ENCODE results near the gene RAD23B. TPM values are rescaled to one million over a fixed set of nuclear protein-coding genes. Genes with fewer than 3 reads are reported as not detected.

Gene RAD23B
- total RNA-seq, 1 donor from 2014 or later = 207 TPM

- Histone ChIP-seq H3K27me3 (ENCODE audit: control insufficient read depth, insufficient read depth, low read length) (no peaks in the 10 kb centered on the region), H3K4me3 (ENCODE audit: low read depth, low read length) (no peak overlapping the region), H3K36me3 (ENCODE audit: control insufficient read depth, insufficient read depth, low read length) (no peaks in the 10 kb centered on the region)
- no peak for FAIRE-seq
- TF ChIP-seq CTCF (IDR thresholded peaks at IDR 0.05; ENCODE audit: insufficient read depth, low read length, severe bottlenecking) = no peak
- DNase-seq (ENCODE audit: low read depth) = peak; percentile 54
Observed at GRCh38 chr9:107242073-107243030, 40.7 kb upstream of the RAD23B start.

DNA sequence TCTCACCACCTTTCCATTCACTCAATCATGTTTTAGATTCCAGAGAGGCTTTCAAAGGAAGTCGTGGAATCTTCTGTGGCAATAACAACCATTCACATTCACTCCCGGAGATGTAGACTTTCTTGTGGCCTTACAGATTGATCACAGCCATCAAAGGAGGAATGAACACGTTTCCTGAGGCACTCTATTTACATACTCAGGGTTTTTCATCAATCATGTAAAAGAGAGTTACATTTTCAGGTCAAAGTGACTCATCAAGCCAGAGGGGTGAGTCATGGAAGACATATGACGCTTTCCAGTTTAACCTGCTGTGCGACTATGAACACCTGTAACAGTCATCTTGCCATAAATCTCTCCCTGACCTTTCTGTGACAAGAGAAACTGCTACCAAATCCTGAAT lies 39.3 kb upstream of the RAD23B start:
- TF ChIP-seq CTCF (IDR thresholded peaks at IDR 0.05; ENCODE audit: insufficient read depth, low read length, severe bottlenecking) = no peak
- Histone ChIP-seq H3K4me3 (ENCODE audit: low read depth, low read length) (no peak overlapping the region), H3K36me3 (ENCODE audit: control insufficient read depth, insufficient read depth, low read length) (no peaks in the 10 kb centered on the region), H3K27me3 (ENCODE audit: control insufficient read depth, insufficient read depth, low read length) (no peaks in the 10 kb centered on the region)
- FAIRE-seq (no peak), DNase-seq (ENCODE audit: low read depth) (peak; percentile 99)

- FAIRE-seq (no peak), DNase-seq (ENCODE audit: low read depth) (no peak)
- Histone ChIP-seq H3K4me3 (ENCODE audit: low read depth, low read length) (no peak overlapping the region), H3K36me3 (ENCODE audit: control insufficient read depth, insufficient read depth, low read length) (no peaks in the 10 kb centered on the region), H3K27me3 (ENCODE audit: control insufficient read depth, insufficient read depth, low read length) (no peaks in the 10 kb centered on the region)
- peak; percentile 4 for TF ChIP-seq CTCF (IDR thresholded peaks at IDR 0.05; ENCODE audit: insufficient read depth, low read length, severe bottlenecking)
Observed at GRCh38 chr9:107246259-107247254, 36.5 kb upstream of the RAD23B start.

DNA sequence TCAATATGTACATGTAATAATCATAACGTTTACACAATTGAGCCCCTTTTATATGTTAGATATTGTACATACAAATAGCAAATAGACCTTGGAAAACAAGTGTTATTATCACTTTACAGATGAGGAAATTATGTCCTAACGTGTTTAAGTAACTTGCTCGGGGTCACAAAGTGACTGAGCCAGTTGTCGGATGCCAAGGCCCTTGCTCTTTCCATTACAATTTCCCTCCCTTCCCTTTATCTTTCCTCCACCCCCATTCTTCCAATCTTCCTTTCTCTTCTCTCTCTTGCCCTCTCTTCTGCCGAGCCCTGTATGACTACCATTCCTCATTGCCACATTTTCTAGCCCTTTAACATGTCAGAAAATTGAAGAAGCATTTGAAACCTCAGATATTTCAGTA lies 34.4 kb upstream of the RAD23B start:
- Histone ChIP-seq H3K4me3 (ENCODE audit: low read depth, low read length) (no peak overlapping the region), H3K27me3 (ENCODE audit: control insufficient read depth, insufficient read depth, low read length) (no peaks in the 10 kb centered on the region), H3K36me3 (ENCODE audit: control insufficient read depth, insufficient read depth, low read length) (no peaks in the 10 kb centered on the region)
- no peak for DNase-seq (ENCODE audit: low read depth)
- FAIRE-seq = no peak
- no peak for TF ChIP-seq CTCF (IDR thresholded peaks at IDR 0.05; ENCODE audit: insufficient read depth, low read length, severe bottlenecking)

GRCh38 chr9:107249131-107249533 lies 33.9 kb upstream of the RAD23B start:
- TF ChIP-seq CTCF (IDR thresholded peaks at IDR 0.05; ENCODE audit: insufficient read depth, low read length, severe bottlenecking) = no peak
- Histone ChIP-seq H3K36me3 (ENCODE audit: control insufficient read depth, insufficient read depth, low read length) (no peaks in the 10 kb centered on the region), H3K4me3 (ENCODE audit: low read depth, low read length) (no peak overlapping the region), H3K27me3 (ENCODE audit: control insufficient read depth, insufficient read depth, low read length) (no peaks in the 10 kb centered on the region)
- FAIRE-seq = no peak
- peak; percentile 91 for DNase-seq (ENCODE audit: low read depth)
